Measurements from ENCODE around the gene ATF6. TPM values are rescaled to one million over a fixed set of nuclear protein-coding genes. Genes with fewer than 3 reads are reported as not detected.

ATF6 gene
- total RNA-seq, 1 experiment from 2014 or later = 32.8 TPM

DNA sequence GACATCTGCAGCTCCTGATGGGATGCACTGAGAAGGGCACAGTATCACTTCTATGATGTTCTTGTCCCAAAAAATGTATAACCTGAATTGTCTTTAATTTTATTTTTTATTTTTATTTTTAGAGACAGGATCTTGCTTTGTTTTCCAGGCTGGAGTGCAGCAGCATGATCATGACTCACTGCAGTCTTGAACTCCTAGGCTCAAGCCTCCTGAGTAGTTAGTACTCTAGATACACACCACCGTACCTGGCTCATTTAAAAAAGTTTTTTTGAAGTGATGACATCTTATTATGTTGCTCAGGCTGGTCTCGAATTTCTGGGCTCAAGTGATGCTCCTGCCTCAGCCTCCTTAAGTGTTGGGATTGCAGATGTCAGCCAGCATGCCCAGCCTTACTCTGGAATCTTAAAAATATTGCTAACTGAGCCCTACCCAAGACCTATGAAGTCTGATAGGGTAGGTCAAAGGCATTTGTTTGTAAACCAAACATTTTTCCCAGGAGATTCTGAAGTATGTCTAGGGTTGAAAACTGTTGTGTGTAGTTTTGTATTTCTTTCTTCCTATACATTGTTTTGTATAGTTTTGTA is 68.9 kb downstream of the ATF6 start:
- DNase-seq (ENCODE audit: low spot score) = no peak

- no peak for DNase-seq (ENCODE audit: low spot score)
Observed at GRCh38 chr1:161836018-161836417, 69.9 kb downstream of the ATF6 start.

DNA sequence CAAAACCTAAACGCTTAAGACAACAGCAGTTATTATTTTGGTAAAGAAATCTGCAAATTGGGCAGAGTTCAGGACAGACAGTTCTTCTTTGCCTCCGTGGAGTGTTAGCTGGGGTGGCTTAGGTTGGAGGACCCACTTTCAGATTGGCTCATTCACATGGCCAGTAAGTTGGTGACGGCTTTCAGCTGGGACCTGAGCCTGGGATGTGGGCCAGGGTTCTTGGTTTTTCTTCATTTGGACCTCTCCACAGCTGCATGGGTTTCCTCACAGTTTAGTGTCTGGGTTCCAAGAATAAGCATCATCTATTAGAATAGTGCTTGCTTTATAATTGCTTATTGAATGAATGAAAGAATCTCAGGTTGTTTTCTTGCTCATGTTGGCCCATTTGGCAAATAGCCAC is 72.2 kb downstream of the ATF6 start:
- DNase-seq (ENCODE audit: low spot score) = no peak

DNA sequence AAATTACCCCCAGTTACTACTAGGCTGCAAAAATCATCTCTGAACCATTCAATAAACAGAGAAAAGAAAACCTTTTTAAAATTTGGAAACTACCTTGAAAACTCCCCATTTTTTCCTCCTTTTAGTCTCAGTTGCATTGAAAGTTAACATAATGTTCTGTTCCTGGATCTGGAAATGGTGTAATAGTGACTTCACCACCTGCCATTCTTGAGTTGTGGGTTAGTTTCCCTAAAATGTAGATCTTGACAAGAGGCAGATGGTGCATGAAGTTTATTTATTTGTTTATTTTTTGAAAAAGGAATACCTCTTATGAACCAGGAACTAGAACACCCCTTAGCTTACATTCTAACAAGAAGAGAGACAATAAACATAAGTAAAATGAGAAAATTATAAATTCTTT is 72.8 kb downstream of the ATF6 start:
- no peak for DNase-seq (ENCODE audit: low spot score)

GRCh38 chr1:161839591-161839990 is 73.5 kb downstream of the ATF6 start:
- DNase-seq (ENCODE audit: low spot score) = no peak

DNA sequence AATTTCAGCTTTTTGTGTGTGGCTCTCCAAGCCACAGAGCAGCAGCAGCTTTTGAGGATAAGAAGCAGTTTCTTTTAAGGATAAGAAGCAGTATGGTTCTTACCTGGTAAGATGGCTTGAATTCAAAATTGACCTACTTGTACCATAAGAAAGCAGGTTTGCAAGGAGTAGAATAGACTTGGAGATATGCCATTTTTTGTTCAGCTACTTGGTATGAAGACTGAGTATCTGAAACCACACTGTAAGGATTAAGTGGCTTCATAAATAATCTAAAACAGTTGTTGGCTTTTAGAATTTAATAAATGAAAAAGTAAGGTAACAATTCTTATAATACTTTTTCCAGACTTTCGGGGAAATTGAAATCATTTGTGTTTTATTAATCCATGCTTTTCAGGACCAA is 74.2 kb downstream of the ATF6 start:
- no peak for DNase-seq (ENCODE audit: low spot score)

GRCh38 chr1:161843156-161843555 is 77.0 kb downstream of the ATF6 start:
- DNase-seq (ENCODE audit: low spot score) = no peak

DNA sequence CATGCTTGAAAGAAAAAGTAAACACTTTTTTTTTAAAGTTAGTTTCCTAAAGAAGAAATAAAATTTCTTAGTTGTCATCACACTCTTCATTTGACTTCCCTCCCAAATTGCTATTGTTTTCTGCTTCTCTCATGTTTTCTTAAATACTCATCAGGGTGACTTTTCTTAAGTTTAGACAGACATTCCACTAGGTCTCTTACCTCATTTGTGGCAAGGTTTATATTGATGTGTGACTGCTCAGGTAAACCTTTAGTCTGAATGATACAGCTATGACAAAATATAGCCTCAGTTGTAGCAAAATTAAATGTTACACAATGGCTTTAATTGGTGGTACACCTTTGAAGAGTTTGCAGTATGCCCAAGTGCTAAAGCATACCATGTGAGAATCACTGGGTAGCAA is 78.6 kb downstream of the ATF6 start:
- DNase-seq (ENCODE audit: low spot score) = no peak

DNA sequence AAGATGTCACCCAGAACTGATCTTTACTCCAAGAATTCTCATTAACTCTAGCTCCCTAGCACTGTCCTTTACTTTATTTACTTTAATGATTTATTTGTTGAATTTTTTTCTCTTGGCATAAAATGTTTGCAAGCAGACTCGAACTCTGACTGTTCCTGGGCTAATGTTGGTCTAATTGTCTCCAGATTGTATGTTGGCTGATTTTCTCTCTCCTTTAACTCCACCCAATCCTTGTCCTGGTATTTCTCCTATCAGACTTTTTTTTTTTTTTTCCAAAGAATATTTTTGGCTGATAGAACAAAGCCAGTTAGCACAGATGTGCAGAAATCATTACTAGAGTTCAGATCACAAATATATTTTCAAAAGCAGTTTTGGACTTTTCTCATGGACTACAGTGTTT is 82.6 kb downstream of the ATF6 start:
- DNase-seq (ENCODE audit: low spot score) = no peak

- DNase-seq (ENCODE audit: low spot score) = no peak
Observed at GRCh38 chr1:161849518-161849917, 83.4 kb downstream of the ATF6 start.

GRCh38 chr1:161855260-161855659 is 89.1 kb downstream of the ATF6 start:
- no peak for DNase-seq (ENCODE audit: low spot score)

DNA sequence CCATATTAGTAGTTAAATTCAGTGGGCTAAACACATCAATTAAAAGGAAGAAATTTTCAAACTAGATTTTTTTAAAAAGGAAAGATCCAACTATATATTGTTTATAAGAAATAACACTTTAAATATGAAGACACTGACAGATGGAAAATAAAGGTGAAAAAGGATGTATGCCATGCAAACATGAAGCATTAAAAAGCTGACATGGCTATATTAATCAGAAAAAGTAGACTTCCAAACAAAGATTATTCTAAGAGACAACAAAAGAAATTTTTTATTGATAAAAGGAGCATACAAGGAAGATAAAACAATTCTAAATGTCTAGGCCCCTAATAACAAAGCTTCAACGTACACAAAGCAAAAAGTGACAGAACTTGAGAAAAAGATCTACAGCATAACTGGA is 92.2 kb downstream of the ATF6 start:
- DNase-seq (ENCODE audit: low spot score) = no peak

- DNase-seq (ENCODE audit: low spot score) = no peak
Observed at GRCh38 chr1:161863549-161863948, 97.4 kb downstream of the ATF6 start.

DNA sequence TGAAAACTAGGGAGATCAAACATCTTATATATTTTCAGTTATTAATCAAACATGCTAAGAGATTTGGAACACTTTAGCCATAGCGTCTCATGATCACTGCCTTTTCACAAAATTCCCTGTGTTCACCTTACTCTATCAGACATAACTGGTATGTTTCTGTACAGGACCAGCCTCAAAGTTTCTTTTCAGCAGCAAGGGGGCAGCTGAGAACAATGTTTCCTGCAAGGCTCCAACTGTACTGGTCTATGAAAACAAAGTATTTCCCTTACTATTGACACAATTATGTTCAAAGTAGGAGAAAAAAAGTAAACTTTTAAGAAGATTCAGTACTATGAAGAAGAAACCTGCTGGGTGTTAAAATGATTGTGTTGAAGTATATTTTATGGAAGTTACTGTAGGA is 98.5 kb downstream of the ATF6 start:
- DNase-seq (ENCODE audit: low spot score) = peak; percentile 25

DNA sequence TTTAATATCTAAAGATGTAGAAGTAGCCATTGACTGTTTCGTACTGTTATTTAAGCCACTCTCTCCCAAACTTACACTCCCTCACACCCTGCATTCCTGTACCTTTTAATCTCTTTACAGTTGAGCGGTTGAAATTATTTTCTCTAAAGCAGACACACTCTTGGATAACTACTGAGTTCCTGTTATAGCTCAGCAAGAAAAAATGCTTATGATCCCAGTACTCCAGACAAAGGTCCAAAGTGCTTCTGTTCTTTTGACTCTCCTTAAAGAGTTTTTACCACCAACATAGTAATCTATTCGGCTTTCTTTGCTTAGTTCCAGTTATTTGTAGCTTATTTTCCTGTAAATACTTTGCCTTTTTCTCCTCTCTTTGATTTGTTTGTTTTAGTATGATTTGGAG is 100.1 kb downstream of the ATF6 start:
- no peak for DNase-seq (ENCODE audit: low spot score)

DNA sequence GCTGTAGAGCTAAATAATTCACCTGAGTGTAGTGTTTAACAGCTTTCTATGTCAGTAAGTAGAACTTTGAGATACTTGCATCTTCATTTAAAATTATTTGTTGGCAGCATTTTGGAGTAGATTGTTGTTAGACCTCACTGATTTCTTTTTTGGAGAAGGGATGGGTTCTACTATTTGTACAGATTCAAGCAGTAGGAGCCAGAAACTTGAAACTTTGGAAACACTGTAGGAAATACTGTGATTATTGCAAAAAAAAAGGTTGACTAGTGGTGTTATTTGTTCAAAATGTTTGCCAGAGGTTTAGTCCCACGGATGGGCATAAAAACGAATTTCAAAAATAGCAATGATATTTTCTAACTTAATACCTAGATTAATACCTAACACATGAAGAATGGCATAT is 102.7 kb downstream of the ATF6 start:
- DNase-seq (ENCODE audit: low spot score) = no peak

GRCh38 chr1:161869291-161869690 is 103.2 kb downstream of the ATF6 start:
- no peak for DNase-seq (ENCODE audit: low spot score)

GRCh38 chr1:161872506-161872905 is 106.4 kb downstream of the ATF6 start:
- DNase-seq (ENCODE audit: low spot score) = no peak

GRCh38 chr1:161879261-161879660 is 113.1 kb downstream of the ATF6 start:
- no peak for DNase-seq (ENCODE audit: low spot score)

GRCh38 chr1:161884475-161884874 is 118.4 kb downstream of the ATF6 start:
- no peak for DNase-seq (ENCODE audit: low spot score)

DNA sequence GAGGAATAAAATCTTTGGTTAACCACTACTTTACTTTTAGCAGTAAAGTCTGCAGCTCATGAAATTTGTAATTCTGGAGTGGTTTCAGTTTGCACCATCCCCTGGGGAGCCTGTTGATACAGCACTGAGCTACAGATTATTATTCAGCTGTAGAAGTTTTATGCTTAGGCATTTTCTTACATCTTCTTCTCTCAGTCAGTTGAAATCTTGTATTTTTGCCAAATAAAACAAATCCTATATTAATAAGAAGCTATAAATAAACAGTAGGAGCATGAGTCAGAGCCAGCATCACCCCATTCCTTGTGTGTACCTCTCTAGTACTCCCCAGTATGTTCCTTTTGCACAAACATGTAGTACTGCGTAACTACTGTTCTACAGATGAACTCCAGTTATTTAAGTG is 118.9 kb downstream of the ATF6 start:
- peak; percentile 69 for DNase-seq (ENCODE audit: low spot score)

DNA sequence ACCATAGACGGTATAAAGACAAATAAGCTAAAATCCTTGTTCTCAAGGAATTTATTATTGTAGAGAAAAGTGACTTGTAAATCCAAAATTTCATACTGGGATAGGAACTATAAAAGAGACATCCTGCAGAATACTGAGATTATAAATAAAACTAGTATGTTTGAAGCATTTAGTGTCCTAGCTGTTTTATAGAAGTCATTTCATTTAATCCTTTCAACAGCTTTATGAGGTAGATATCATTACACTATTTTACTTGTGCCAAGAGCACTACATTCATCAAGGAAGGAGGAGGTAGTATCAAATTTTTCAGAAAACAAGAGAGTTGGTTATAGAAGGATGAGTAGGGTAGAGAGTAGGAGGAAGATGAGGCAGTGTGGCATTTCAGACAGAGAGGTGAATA is 119.6 kb downstream of the ATF6 start:
- no peak for DNase-seq (ENCODE audit: low spot score)

DNA sequence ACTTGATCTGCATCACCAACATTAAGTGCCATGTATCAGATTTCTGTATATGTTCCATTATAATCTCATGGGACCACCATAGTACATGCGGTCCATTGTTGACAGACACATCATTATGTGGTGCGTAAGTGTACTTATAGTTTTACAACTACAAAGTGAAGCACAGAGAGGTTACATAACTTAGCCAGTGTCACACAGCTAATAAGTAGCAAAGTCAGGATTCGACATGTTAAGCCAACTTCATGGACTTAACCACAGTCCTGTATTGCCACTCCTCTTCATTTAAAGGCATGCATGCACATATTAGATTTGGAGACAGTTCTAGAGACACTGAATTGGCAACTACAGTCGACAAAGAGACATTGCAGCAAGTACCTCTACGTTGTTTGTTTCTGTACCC is 120.5 kb downstream of the ATF6 start:
- no peak for DNase-seq (ENCODE audit: low spot score)

- no peak for DNase-seq (ENCODE audit: low spot score)
Observed at GRCh38 chr1:161887730-161888287, 121.7 kb downstream of the ATF6 start.
